ENCODE measurements around the gene MTMR6.

GRCh38 chr13:25249001-25249543 is 38.2 kb downstream of the MTMR6 start:
- TF ChIP-seq CTCF (IDR thresholded peaks at IDR 0.05) = no peak
- TF ChIP-seq POLR2A (IDR thresholded peaks at IDR 0.05) = no peak
